ENCODE measurements around the gene TMPRSS11A. TPM values are rescaled to one million over a fixed set of nuclear protein-coding genes. Genes with fewer than 3 reads are reported as not detected.

TMPRSS11A gene
- total RNA-seq, 1 donor from 2014 or later = not detected

DNA sequence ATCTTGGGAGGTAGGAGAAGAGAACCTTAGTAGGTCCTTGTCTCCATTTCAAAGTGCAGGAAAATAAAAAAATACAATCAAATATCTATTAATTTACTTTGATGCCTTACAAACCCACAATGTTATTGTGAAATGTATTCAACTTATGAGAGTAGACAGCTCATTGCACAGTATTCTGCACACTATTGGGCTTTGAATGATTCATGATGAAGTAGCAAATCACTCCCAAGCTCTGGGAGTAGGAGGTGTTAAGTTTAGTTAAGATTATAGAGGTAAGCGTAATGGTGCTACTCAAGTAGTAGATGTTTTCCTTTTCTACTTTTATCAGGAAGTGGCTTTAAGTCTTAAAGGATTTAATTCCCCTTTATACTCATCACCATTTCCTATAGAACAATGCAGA, 32.8 kb upstream of the TMPRSS11A start:
- Histone ChIP-seq H3K27me3 (ENCODE audit: insufficient read depth, low read length) (no peaks in the 10 kb centered on the region), H2AFZ (ENCODE audit: low read depth, low read length) (no peak overlapping the region), H4K20me1 (ENCODE audit: insufficient read depth, low read length) (no peaks in the 10 kb centered on the region), H3K79me2 (ENCODE audit: insufficient read depth, low read length) (no peaks in the 10 kb centered on the region), H3K36me3 (ENCODE audit: insufficient read depth, low read length) (no peaks in the 10 kb centered on the region), H3K4me3 (ENCODE audit: insufficient read depth, low read depth, low read length) (no peak overlapping the region), H3K4me2 (ENCODE audit: low read length) (no peak overlapping the region), H3K27ac (ENCODE audit: low read depth, low read length) (no peak overlapping the region), H3K9me3 (ENCODE audit: insufficient read depth, low read depth, low read length) (no peaks in the 10 kb centered on the region), H3K9ac (ENCODE audit: low read length) (no peak overlapping the region), H3K4me1 (ENCODE audit: insufficient read depth, low read length) (no peaks in the 10 kb centered on the region)
- no peaks in the 10 kb centered on the region for H3K9me3 Mint-ChIP-seq (ENCODE audit: unreplicated experiment)
- H3K36me3 Mint-ChIP-seq (ENCODE audit: low read depth, unreplicated experiment) = no peaks in the 10 kb centered on the region
- no peaks in the 10 kb centered on the region for H3K27me3 Mint-ChIP-seq (ENCODE audit: low read depth, unreplicated experiment)
- H3K4me1 Mint-ChIP-seq (ENCODE audit: low read depth, unreplicated experiment) = no peaks in the 10 kb centered on the region
- DNase-seq (ENCODE audit: low read depth) (no peak), FAIRE-seq (no peak)
- TF ChIP-seq, protein P1, sequence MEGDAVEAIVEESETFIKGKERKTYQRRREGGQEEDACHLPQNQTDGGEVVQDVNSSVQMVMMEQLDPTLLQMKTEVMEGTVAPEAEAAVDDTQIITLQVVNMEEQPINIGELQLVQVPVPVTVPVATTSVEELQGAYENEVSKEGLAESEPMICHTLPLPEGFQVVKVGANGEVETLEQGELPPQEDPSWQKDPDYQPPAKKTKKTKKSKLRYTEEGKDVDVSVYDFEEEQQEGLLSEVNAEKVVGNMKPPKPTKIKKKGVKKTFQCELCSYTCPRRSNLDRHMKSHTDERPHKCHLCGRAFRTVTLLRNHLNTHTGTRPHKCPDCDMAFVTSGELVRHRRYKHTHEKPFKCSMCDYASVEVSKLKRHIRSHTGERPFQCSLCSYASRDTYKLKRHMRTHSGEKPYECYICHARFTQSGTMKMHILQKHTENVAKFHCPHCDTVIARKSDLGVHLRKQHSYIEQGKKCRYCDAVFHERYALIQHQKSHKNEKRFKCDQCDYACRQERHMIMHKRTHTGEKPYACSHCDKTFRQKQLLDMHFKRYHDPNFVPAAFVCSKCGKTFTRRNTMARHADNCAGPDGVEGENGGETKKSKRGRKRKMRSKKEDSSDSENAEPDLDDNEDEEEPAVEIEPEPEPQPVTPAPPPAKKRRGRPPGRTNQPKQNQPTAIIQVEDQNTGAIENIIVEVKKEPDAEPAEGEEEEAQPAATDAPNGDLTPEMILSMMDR (IDR thresholded peaks at IDR 0.05; ENCODE audit: insufficient read depth, low read depth, low read length) = no peak
- no peak overlapping the region for H3K27ac Mint-ChIP-seq (ENCODE audit: unreplicated experiment)
- H3K4me3 Mint-ChIP-seq (ENCODE audit: unreplicated experiment) = no peak overlapping the region

DNA sequence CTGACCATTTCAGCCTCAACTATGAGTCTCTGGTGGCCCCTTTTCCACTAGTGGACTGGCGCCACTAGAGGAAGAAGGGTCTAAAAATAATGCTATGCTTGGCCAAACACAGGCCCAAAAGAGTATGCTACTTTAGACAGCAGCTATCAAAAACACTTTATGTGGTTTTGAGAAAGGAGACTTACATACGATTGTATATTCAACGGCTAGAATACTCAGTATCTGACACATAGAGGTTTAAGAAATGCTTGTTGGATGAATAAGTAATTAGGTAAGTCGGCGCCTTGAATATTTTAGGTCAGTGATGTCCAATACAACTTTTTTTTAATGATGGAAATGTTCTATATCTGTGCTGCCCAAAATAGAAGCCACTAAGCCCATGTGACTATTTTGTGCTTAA, 25.7 kb upstream of the TMPRSS11A start:
- TF ChIP-seq, protein P1 (IDR thresholded peaks at IDR 0.05; ENCODE audit: insufficient read depth, low read depth, low read length) = no peak
- TF ChIP-seq EZH2 (IDR thresholded peaks at IDR 0.05; ENCODE audit: insufficient read depth, low read length) = no peak
- FAIRE-seq = no peak
- Histone ChIP-seq H3K36me3 (ENCODE audit: insufficient read depth, low read length) (no peaks in the 10 kb centered on the region), H3K4me2 (ENCODE audit: low read length) (peak overlapping the region; percentile 25), H3K27ac (ENCODE audit: low read depth, low read length) (peak overlapping the region; percentile 85), H3K4me1 (ENCODE audit: insufficient read depth, low read length) (peaks cover 11% of the 10 kb centered on the region), H3K9me3 (ENCODE audit: insufficient read depth, low read depth, low read length) (no peaks in the 10 kb centered on the region), H2AFZ (ENCODE audit: low read depth, low read length) (no peak overlapping the region), H3K9ac (ENCODE audit: low read length) (peak overlapping the region; percentile 38), H4K20me1 (ENCODE audit: insufficient read depth, low read length) (no peaks in the 10 kb centered on the region), H3K79me2 (ENCODE audit: insufficient read depth, low read length) (no peaks in the 10 kb centered on the region), H3K27me3 (ENCODE audit: insufficient read depth, low read length) (no peaks in the 10 kb centered on the region), H3K4me3 (ENCODE audit: insufficient read depth, low read depth, low read length) (no peak overlapping the region)
- Mint-ChIP-seq H3K4me3 (ENCODE audit: unreplicated experiment) (no peak overlapping the region), H3K4me1 (ENCODE audit: low read depth, unreplicated experiment) (no peaks in the 10 kb centered on the region), H3K9me3 (ENCODE audit: unreplicated experiment) (no peaks in the 10 kb centered on the region), H3K27ac (ENCODE audit: unreplicated experiment) (no peak overlapping the region), H3K27me3 (ENCODE audit: low read depth, unreplicated experiment) (no peaks in the 10 kb centered on the region), H3K36me3 (ENCODE audit: low read depth, unreplicated experiment) (no peaks in the 10 kb centered on the region)
- DNase-seq (ENCODE audit: low read depth) = peak; percentile 92

DNA sequence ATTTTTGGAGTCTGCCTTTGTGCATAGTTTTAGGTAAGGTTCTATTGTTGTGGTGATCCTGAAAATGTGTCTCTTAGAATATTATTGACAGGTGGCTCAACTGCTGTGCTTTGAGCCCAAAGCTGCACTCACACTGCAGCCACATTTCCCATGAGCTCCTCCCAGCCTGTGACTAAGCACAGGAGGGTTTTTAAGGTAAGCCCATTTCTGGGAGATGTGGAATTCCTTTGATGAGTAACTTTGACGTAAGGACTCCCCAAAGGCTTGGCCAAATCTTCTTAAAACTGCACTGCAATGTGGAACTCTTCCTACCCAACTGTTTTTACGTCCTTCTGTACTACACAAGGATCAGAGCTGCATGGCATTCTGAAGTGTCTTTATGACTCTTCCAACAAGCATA, 20.0 kb upstream of the TMPRSS11A start:
- Histone ChIP-seq H3K4me1 (ENCODE audit: insufficient read depth, low read length) (no peaks in the 10 kb centered on the region), H2AFZ (ENCODE audit: low read depth, low read length) (no peak overlapping the region), H3K9ac (ENCODE audit: low read length) (no peak overlapping the region), H3K36me3 (ENCODE audit: insufficient read depth, low read length) (no peaks in the 10 kb centered on the region), H3K9me3 (ENCODE audit: insufficient read depth, low read depth, low read length) (no peaks in the 10 kb centered on the region), H3K4me3 (ENCODE audit: insufficient read depth, low read depth, low read length) (no peak overlapping the region), H3K4me2 (ENCODE audit: low read length) (no peak overlapping the region), H3K79me2 (ENCODE audit: insufficient read depth, low read length) (no peaks in the 10 kb centered on the region), H4K20me1 (ENCODE audit: insufficient read depth, low read length) (no peaks in the 10 kb centered on the region), H3K27me3 (ENCODE audit: insufficient read depth, low read length) (no peaks in the 10 kb centered on the region), H3K27ac (ENCODE audit: low read depth, low read length) (no peak overlapping the region)
- Mint-ChIP-seq H3K27ac (ENCODE audit: unreplicated experiment) (no peak overlapping the region), H3K36me3 (ENCODE audit: low read depth, unreplicated experiment) (no peaks in the 10 kb centered on the region), H3K4me1 (ENCODE audit: low read depth, unreplicated experiment) (no peaks in the 10 kb centered on the region), H3K9me3 (ENCODE audit: unreplicated experiment) (peaks cover 2% of the 10 kb centered on the region), H3K27me3 (ENCODE audit: low read depth, unreplicated experiment) (no peaks in the 10 kb centered on the region), H3K4me3 (ENCODE audit: unreplicated experiment) (no peak overlapping the region)
- no peak for FAIRE-seq
- peak; percentile 58 for DNase-seq (ENCODE audit: low read depth)
- TF ChIP-seq, protein P1 (IDR thresholded peaks at IDR 0.05; ENCODE audit: insufficient read depth, low read depth, low read length) = no peak
- TF ChIP-seq EZH2 (IDR thresholded peaks at IDR 0.05; ENCODE audit: insufficient read depth, low read length) = no peak

Measured in astrocyte (in vitro differentiated cells and primary cell).